ENCODE measurements around the gene PABPN1L. TPM values are rescaled to one million over a fixed set of nuclear protein-coding genes. Genes with fewer than 3 reads are reported as not detected.

Gene PABPN1L
- total and polyA plus RNA-seq, 3 donors from 2014 or later: 0.34 to 0.93 TPM; not detected in 1

DNA sequence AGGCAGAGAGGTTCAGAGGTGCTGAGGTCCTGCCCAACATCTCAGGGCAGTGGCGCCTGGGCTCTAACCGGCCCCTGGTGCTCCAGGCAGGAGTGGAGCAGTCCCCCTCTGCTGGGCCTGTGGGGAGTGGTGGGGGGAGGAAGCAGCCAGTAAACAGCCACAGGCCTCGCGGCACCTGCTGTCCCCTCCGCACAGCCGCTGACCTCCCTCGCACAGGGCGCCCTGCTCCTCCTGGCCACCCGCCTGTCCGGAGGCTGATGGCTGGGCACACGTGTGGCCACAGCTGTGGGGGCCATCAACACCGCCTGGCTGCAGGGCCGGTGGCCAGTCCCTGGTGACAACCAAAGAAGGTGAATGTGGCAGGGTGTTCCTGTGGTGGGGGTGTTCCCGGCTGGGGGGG lies 36.8 kb upstream of the PABPN1L start:
- intact Hi-C loops (cut with DNase I; ENCODE audit: low total_unique reads): no loop called here
- Histone ChIP-seq H3K36me3 (ENCODE audit: low read depth, missing control alignments) (no peaks in the 10 kb centered on the region), H3K27ac (no peak overlapping the region), H3K4me3 (no peak overlapping the region), H3K27me3 (no peaks in the 10 kb centered on the region), H3K4me1 (no peaks in the 10 kb centered on the region), H3K9me3 (no peaks in the 10 kb centered on the region)
- TF ChIP-seq POLR2A (IDR thresholded peaks at IDR 0.05): no peak
- TF ChIP-seq, protein P1, sequence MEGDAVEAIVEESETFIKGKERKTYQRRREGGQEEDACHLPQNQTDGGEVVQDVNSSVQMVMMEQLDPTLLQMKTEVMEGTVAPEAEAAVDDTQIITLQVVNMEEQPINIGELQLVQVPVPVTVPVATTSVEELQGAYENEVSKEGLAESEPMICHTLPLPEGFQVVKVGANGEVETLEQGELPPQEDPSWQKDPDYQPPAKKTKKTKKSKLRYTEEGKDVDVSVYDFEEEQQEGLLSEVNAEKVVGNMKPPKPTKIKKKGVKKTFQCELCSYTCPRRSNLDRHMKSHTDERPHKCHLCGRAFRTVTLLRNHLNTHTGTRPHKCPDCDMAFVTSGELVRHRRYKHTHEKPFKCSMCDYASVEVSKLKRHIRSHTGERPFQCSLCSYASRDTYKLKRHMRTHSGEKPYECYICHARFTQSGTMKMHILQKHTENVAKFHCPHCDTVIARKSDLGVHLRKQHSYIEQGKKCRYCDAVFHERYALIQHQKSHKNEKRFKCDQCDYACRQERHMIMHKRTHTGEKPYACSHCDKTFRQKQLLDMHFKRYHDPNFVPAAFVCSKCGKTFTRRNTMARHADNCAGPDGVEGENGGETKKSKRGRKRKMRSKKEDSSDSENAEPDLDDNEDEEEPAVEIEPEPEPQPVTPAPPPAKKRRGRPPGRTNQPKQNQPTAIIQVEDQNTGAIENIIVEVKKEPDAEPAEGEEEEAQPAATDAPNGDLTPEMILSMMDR (IDR thresholded peaks at IDR 0.05): no peak
- DNase-seq: no peak
- WGBS, 2 donors: 79% methylated on average over 14 of the region's 14 CpGs; no CpG with 5 or more reads in 1 of the 2 donors

DNA sequence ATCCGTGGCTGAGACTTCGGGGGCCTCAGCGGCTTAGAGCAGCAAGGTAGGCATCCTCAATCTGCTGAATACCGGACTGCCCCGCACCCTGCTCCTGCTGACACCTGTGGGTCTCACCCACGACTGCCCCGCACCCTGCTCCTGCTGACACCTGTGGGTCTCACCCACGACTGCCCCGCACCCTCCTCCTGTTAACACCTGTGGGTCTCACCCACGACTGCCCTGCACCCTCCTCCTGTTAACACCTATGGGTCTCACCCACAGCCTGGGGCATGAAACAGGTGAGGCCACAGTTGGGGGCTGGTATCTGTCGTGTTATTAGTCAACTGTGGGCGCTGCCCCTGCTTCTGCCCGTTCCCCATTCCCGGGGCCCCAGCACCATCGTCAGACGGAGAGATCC lies 36.3 kb upstream of the PABPN1L start:
- no peak overlapping the region for H3K27ac ChIP-seq
- H3K4me1 ChIP-seq: no peaks in the 10 kb centered on the region
- no peaks in the 10 kb centered on the region for H3K36me3 ChIP-seq (ENCODE audit: low read depth, missing control alignments)
- H3K9me3 ChIP-seq: no peaks in the 10 kb centered on the region
- no peaks in the 10 kb centered on the region for H3K27me3 ChIP-seq
- intact Hi-C loops (cut with DNase I; ENCODE audit: low total_unique reads): no loop called here
- WGBS, 2 donors: 85 to 87% methylated on average over 16 of the region's 16 CpGs
- no peak for TF ChIP-seq POLR2A (IDR thresholded peaks at IDR 0.05)
- no peak for DNase-seq
- no peak overlapping the region for H3K4me3 ChIP-seq

DNA sequence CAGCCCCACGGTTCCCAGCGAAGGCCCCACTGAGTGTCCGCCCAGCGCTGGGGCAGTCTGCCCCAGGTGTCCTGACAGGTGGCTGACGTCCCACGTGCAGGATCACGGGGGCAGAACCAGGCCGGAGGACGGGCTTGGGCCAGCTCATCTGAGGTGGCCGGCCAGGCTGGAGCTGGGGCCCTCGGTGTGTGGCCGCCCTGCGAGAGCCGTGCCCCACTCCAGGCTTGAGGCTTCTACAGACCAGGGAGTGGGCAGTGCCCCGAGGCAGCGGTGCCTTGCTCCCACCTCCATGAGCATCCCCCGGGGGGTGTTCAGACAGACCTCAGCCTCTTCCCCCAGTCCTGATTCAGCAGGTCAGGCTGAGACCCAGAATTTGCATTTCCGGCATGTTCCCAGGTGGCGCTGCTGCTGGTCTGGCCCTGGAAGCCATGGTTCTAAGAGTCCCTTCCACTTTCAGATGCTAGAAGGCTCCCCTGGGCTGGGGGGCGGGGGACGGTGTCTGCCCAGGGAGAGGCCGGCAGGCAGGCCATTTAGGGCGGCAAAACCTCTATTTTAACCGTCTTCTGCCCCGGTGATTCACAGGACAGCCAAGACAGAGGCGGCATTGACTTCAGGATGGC lies 35.4 kb upstream of the PABPN1L start:
- DNase-seq: no peak
- no peaks in the 10 kb centered on the region for H3K36me3 ChIP-seq (ENCODE audit: low read depth, missing control alignments)
- WGBS, 2 donors: 85 to 91% methylated on average over 12 to 26 of the region's 26 CpGs

DNA sequence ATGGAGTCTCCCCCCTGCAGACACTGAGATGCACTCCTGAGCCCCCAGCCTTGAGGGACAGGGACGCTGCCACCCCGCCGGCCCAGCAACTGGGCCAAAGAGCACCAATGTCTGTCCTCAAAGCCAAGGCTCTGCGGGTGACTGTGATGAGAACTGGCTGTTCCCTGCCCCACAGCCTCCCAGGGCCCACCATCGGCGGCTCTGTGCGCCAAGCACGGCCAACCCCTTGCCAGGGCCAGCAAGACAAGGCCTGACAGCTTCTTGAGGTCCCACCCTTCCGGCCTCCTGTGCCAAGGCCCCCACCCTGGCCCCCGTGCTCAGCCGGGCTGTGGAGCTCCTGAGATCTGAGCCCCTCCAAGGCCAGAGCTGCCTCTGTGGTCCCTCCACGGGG lies 34.2 kb upstream of the PABPN1L start:
- TF ChIP-seq, protein P1 (IDR thresholded peaks at IDR 0.05): no peak
- TF ChIP-seq POLR2A (IDR thresholded peaks at IDR 0.05): no peak
- 87 to 93% methylated on average over 3 to 12 of the region's 12 CpGs for WGBS, 2 donors
- Histone ChIP-seq H3K27me3 (no peaks in the 10 kb centered on the region), H3K4me3 (no peak overlapping the region), H3K4me1 (no peaks in the 10 kb centered on the region), H3K27ac (no peak overlapping the region), H3K36me3 (ENCODE audit: low read depth, missing control alignments) (no peaks in the 10 kb centered on the region), H3K9me3 (no peaks in the 10 kb centered on the region)
- DNase-seq: no peak
- intact Hi-C loops (cut with DNase I; ENCODE audit: low total_unique reads): no loop called here

More for the DNA sequence above, 35.4 kb upstream of the PABPN1L start:
- Histone ChIP-seq H3K4me1 (no peaks in the 10 kb centered on the region), H3K4me3 (no peak overlapping the region), H3K27ac (no peak overlapping the region), H3K27me3 (no peaks in the 10 kb centered on the region), H3K9me3 (no peaks in the 10 kb centered on the region)
- TF ChIP-seq, protein P1 (IDR thresholded peaks at IDR 0.05): no peak
- no peak for TF ChIP-seq POLR2A (IDR thresholded peaks at IDR 0.05)
- intact Hi-C loops (cut with DNase I; ENCODE audit: low total_unique reads): no loop called here

DNA sequence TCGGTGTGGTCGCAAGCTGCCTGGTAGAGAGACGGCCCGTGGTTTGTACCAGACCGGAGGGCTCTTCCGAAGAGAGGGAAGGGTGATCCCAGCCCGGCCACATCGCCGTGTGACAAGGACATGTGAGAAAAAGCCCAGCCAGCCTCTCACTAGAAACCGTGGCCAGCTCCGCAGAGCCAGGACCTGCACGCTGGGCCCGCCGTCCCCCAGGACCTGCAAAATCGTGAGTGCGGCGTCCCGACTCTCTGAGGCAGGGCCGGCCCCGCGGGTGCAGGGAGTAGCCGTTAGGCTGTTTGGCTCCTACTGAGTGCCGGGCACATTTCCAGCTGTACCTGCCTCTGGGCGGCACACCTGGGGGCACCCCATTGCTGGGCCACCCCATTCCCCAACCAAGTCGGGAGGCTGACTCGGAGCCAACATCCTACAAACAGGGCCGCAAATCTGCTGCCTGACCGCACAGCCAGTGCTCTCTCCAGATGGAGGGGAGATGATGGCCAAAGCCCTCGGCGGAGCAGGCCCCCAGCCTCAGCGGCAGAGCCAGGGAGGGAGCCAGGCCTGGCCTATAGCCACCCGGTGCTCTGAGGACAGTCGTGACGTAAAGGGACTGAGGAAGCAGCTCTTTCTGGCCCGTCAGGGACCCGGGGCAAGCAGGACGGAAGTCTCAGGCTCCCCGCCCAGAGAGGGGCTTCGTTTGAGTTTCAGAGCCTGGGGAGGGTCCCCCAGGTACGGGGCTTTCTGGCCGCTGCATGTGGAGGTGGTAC lies 33.6 kb upstream of the PABPN1L start:
- Histone ChIP-seq H3K4me1 (no peaks in the 10 kb centered on the region), H3K27ac (no peak overlapping the region), H3K36me3 (ENCODE audit: low read depth, missing control alignments) (no peaks in the 10 kb centered on the region), H3K9me3 (no peaks in the 10 kb centered on the region), H3K4me3 (no peak overlapping the region), H3K27me3 (no peaks in the 10 kb centered on the region)
- WGBS, 2 donors: 86 to 88% methylated on average over 19 to 39 of the region's 41 CpGs
- TF ChIP-seq, protein P1 (IDR thresholded peaks at IDR 0.05): no peak
- no peak for TF ChIP-seq POLR2A (IDR thresholded peaks at IDR 0.05)
- intact Hi-C loops (cut with DNase I; ENCODE audit: low total_unique reads): no loop called here
- DNase-seq: no peak

Data from testis (tissue), 3 donors.